GM12878 (cell line): ENCODE results near the gene PLCD1.

ENCODE experiments used
- CBX5 ChIP-seq: sonication (generic); IDR thresholded peaks from 2 replicates; pipeline ENCODE4 v1.6.1; 2016; ENCODE audit warnings: low read depth, moderate library complexity, mild to moderate bottlenecking, inconsistent platforms
- POLR2AphosphoS5 ChIP-seq: IDR thresholded peaks from 2 replicates; pipeline ENCODE4 v1.6.1; 2011; ENCODE audit warnings: mild to moderate bottlenecking, low read length, inconsistent platforms
- RFX5 ChIP-seq: IDR thresholded peaks from 2 replicates; pipeline ENCODE4 v1.6.1; 2011; ENCODE audit warnings: low read depth, low read length, improper control_type of control experiment
- USF2 ChIP-seq: IDR thresholded peaks from 2 replicates; pipeline ENCODE4 v1.6.1; 2011; ENCODE audit warnings: low read depth, low read length, improper control_type of control experiment, borderline replicate concordance
- ZNF274 ChIP-seq: IDR thresholded peaks from one replicate; pipeline ENCODE4 v1.8.0; 2011; ENCODE audit not compliant: insufficient read length, insufficient read depth

- TF ChIP-seq RFX5: no peak
- TF ChIP-seq POLR2AphosphoS5: no peak
- no peak for TF ChIP-seq CBX5
- no peak for TF ChIP-seq USF2
- no peak for TF ChIP-seq ZNF274
Observed at GRCh38 chr3:38047896-38048295, 18.5 kb upstream of the PLCD1 start.
